HepG2 (cell line): ENCODE data around the gene SERPIND1. TPM values are rescaled to one million over a fixed set of nuclear protein-coding genes. Genes with fewer than 3 reads are reported as not detected.

Experiments
- ATAC-seq: fragments of 200-7000 bp; cut with Tn5 transposase; 3 replicates; pipeline ENCODE4 v1.9.1; 2020; ENCODE audit warnings: mild to moderate bottlenecking, moderate library complexity
- BruUV-seq: library from RNA; stranded (reverse); fragments of 400-500 nt; replicated peaks from 2 replicates; lab custom pipeline; 2021; lab: Mats Ljungman, UMichigan
- CTCF ChIA-PET: fragments of 300-600 bp; formaldehyde crosslinking; extraction: SDS; loops from one replicate; lab custom pipeline; 2021; ENCODE audit warnings: low total read pairs, inconsistent platforms, low intra/inter-chr PET ratio; lab: Yijun Ruan, JAX
- POLR2A ChIA-PET: fragments of 350-600 bp; sonication (Branson Sonifier 250); formaldehyde crosslinking; loops from one replicate; lab custom pipeline; 2020; ENCODE audit warnings: antibody characterized with exemption, inconsistent platforms; lab: Yijun Ruan, JAX
- DNase-seq: peaks from one replicate; pipeline ENCODE4 v3.0.0-alpha.2; 2015; ENCODE audit warnings: low spot score
- FAIRE-seq: peaks from 3 replicates; lab custom pipeline; 2011; peaks lifted over from hg19 to GRCh38; lab: Jason Lieb, UNC
- H2AFZ ChIP-seq: one replicate; pipeline ENCODE4 v1.6.1; 2011; ENCODE audit warnings: low read length, inconsistent platforms
- H3K27ac ChIP-seq: fragments of 300-600 bp; 3 replicates; pipeline ENCODE4 v1.8.0; 2011; ENCODE audit warnings: mixed run types, mild to moderate bottlenecking, mixed read lengths, low read length, inconsistent platforms; ENCODE audit not compliant: insufficient read depth; ENCODE audit errors: extremely low read length
- H3K27me3 ChIP-seq, 2 experiments: fragments of 200-600 bp in 1 of 2; 2 replicates in 1 of 2; 3 replicates in 1 of 2; pipeline versions ENCODE4 v1.6.0 to v1.8.0; 2011; ENCODE audit warnings: low read length in 2 of 2, mild to moderate bottlenecking in 2 of 2, moderate library complexity in 2 of 2, inconsistent platforms in 1 of 2; ENCODE audit not compliant: insufficient read depth in 2 of 2, control insufficient read depth in 1 of 2
- H3K36me3 ChIP-seq, 2 experiments: fragments of 200-600 bp in 1 of 2; replicated peaks in 1 of 2; 2 replicates in 1 of 2; 3 replicates in 1 of 2; pipeline versions ENCODE4 v1.5.1 to v1.8.0; 2011; ENCODE audit warnings: low read length in 2 of 2, inconsistent platforms in 1 of 2; ENCODE audit not compliant: insufficient read depth in 2 of 2, control insufficient read depth in 1 of 2
- H3K4me1 ChIP-seq: 2 replicates; pipeline ENCODE4 v1.5.1; 2012; ENCODE audit warnings: low read length, inconsistent platforms; ENCODE audit not compliant: insufficient read depth
- H3K4me2 ChIP-seq: 2 replicates; pipeline ENCODE4 v1.6.0; 2011; ENCODE audit warnings: low read depth, low read length, inconsistent platforms
- H3K4me3 ChIP-seq, 3 experiments: fragments of 200-600 bp in 1 of 3; sonication (generic), shearing (Covaris generic) in 1 of 3; replicated peaks in 1 of 3; 2 replicates each; pipeline ENCODE4 v1.5.1; 2011 to 2016; ENCODE audit warnings: low read length in 3 of 3, inconsistent platforms in 2 of 3, low read depth in 2 of 3, mild to moderate bottlenecking in 2 of 3, control low read depth in 1 of 3, mixed read lengths in 1 of 3; ENCODE audit not compliant: insufficient read depth in 1 of 3
- H3K79me2 ChIP-seq: one replicate; pipeline ENCODE4 v1.6.1; 2011; ENCODE audit warnings: low read length, inconsistent platforms; ENCODE audit not compliant: insufficient read depth
- H3K9ac ChIP-seq: 2 replicates; pipeline ENCODE4 v1.6.0; 2011; ENCODE audit warnings: mild to moderate bottlenecking, low read depth, low read length, inconsistent platforms; ENCODE audit not compliant: insufficient read depth
- H3K9me3 ChIP-seq: 2 replicates; pipeline ENCODE4 v1.5.1; 2012; ENCODE audit warnings: mild to moderate bottlenecking, low read length
- H4K20me1 ChIP-seq: 2 replicates; pipeline ENCODE4 v1.6.0; 2011; ENCODE audit warnings: inconsistent platforms, mild to moderate bottlenecking, low read length, moderate library complexity; ENCODE audit not compliant: insufficient read depth
- CBX2 ChIP-seq, 2 experiments: fragments of 200-600 bp in 1 of 2; sonication (generic); formaldehyde crosslinking in 1 of 2; IDR thresholded peaks; 2 replicates each; pipeline versions ENCODE4 v1.7.0 to v1.8.1; 2018 to 2022; ENCODE audit warnings: low read depth in 2 of 2, low read length in 1 of 2, mild to moderate bottlenecking in 1 of 2, missing genetic modification reagents in 1 of 2
- DR1 ChIP-seq: sonication (generic); formaldehyde crosslinking; IDR thresholded peaks from 2 replicates; pipeline ENCODE4 v1.8.0; 2021; ENCODE audit warnings: mild to moderate bottlenecking, missing genetic modification reagents, inconsistent platforms
- FOXO1 ChIP-seq: sonication (generic); formaldehyde crosslinking; IDR thresholded peaks from 2 replicates; pipeline ENCODE4 v1.4.0; 2020; ENCODE audit warnings: missing genetic modification reagents
- MBNL3 ChIP-seq: fragments of 250-450 bp; sonication (Bioruptor Pico); conservative IDR thresholded peaks from 2 replicates; pipeline ENCODE4 v1.8.0; 2022; ENCODE audit warnings: mild to moderate bottlenecking, inconsistent platforms
- MTA3 ChIP-seq: sonication (generic); formaldehyde crosslinking; IDR thresholded peaks from 2 replicates; pipeline ENCODE4 v1.4.0; 2020; ENCODE audit warnings: missing genetic modification reagents
- RCOR2 ChIP-seq: IDR thresholded peaks from 2 replicates; pipeline ENCODE4 v1.6.1; 2016; ENCODE audit warnings: missing biosample characterization, missing genetic modification reagents
- SKI ChIP-seq: fragments of 450-650 bp; IDR thresholded peaks from one replicate; pipeline ENCODE4 v1.6.1; 2018; ENCODE audit warnings: mild to moderate bottlenecking; ENCODE audit not compliant: partially characterized antibody
- SNAI1 ChIP-seq: sonication (generic); formaldehyde crosslinking; IDR thresholded peaks from 2 replicates; pipeline ENCODE4 v1.5.0; 2020; ENCODE audit warnings: mild to moderate bottlenecking, missing genetic modification reagents, borderline replicate concordance
- SOX6 ChIP-seq, 2 experiments: fragments of 450-650 bp in 1 of 2; sonication (generic) in 1 of 2; formaldehyde crosslinking in 1 of 2; IDR thresholded peaks; 2 replicates each; pipeline versions ENCODE4 v1.4.0 to v1.6.1; 2017 to 2020; ENCODE audit warnings: antibody characterized with exemption in 1 of 2, mild to moderate bottlenecking in 1 of 2, missing genetic modification reagents in 1 of 2
- ZFP41 ChIP-seq: sonication (generic); formaldehyde crosslinking; IDR thresholded peaks from 2 replicates; pipeline ENCODE4 v1.4.0; 2020; ENCODE audit warnings: mild to moderate bottlenecking, missing genetic modification reagents, borderline replicate concordance
- ZMYM4 ChIP-seq: sonication (generic); formaldehyde crosslinking; IDR thresholded peaks from 2 replicates; pipeline ENCODE4 v1.8.1; 2023; ENCODE audit warnings: mild to moderate bottlenecking, missing genetic modification reagents
- ZNF138 ChIP-seq: sonication (generic); formaldehyde crosslinking; IDR thresholded peaks from 2 replicates; pipeline ENCODE4 v1.5.0; 2020; ENCODE audit warnings: mild to moderate bottlenecking, low read depth, missing genetic modification reagents
- ZNF629 ChIP-seq: sonication (generic); formaldehyde crosslinking; conservative IDR thresholded peaks from 2 replicates; pipeline ENCODE4 v1.5.0; 2020; ENCODE audit warnings: missing genetic modification reagents
- ZNF773 ChIP-seq: sonication (generic); formaldehyde crosslinking; IDR thresholded peaks from 2 replicates; pipeline ENCODE4 v1.4.0; 2020; ENCODE audit warnings: missing genetic modification reagents, borderline replicate concordance
- WGBS: methylation state at CpG from one replicate; pipeline ENCODE4 v1.1.6; 2017; ENCODE audit warnings: low lambda C conversion rate; 5-methylcytosine and 5-hydroxymethylcytosine counted together
- in situ Hi-C: cut with HindIII; loops from 2 replicates; pipeline ENCODE4 v1.10.0; 2017; ENCODE audit warnings: low pct_unique_long_range_greater_than_20kb; ENCODE audit not compliant: extremely low pct_ligation_motif_present
- intact Hi-C: fragments of 100-400 bp; cut with micrococcal nuclease; formaldehyde crosslinking; loops from one replicate; pipeline ENCODE4 v1.10.0; 2022; ENCODE audit not compliant: unreplicated experiment
- polyA plus RNA-seq, 8 experiments: library from polyadenylated mRNA; depleted of rRNA in 3 of 8; stranded (reverse) in 7 of 8; unstranded in 1 of 8; fragments of >200 nt; fragmentation: Illumina TruSeq in 4 of 8; extraction: Trizol in 4 of 8; gene quantifications; 2 replicates each; pipeline versions ENCODE4 v1.2.1 to v1.2.3, GENCODE V29; 2011 to 2016; ENCODE audit warnings: low read depth in 4 of 8, missing spikeins in 1 of 8, mixed read lengths in 1 of 8; ENCODE audit not compliant: insufficient read depth in 1 of 8
- total RNA-seq, 5 experiments: library from RNA; depleted of rRNA; stranded (reverse); fragments of >200 nt; fragmentation: Illumina TruSeq; extraction: Trizol; gene quantifications; 2 replicates each; pipeline ENCODE4 v1.2.3, GENCODE V29; 2016; ENCODE audit warnings: low read depth in 1 of 5
- TF ChIP-seq, protein P1 (sequence below): sonication (generic); formaldehyde crosslinking; IDR thresholded peaks from 2 replicates; pipeline ENCODE4 v1.4.0; 2020; ENCODE audit warnings: mild to moderate bottlenecking, missing genetic modification reagents
- TF ChIP-seq, protein P2 (sequence below): sonication (generic); formaldehyde crosslinking; IDR thresholded peaks from 2 replicates; pipeline ENCODE4 v1.5.1; 2020; ENCODE audit warnings: mild to moderate bottlenecking, missing genetic modification reagents, borderline replicate concordance
- TF ChIP-seq, protein P3 (sequence below): sonication (generic); formaldehyde crosslinking; IDR thresholded peaks from 2 replicates; pipeline ENCODE4 v1.4.0; 2020; ENCODE audit warnings: missing genetic modification reagents; ENCODE audit errors: not compliant biosample characterization

SERPIND1 gene
- total and polyA plus RNA-seq, 2 of the 13 experiments (the other 11 are each of a cell fraction or from before 2014, with no cell fraction given) = 111 to 350 TPM

DNA sequence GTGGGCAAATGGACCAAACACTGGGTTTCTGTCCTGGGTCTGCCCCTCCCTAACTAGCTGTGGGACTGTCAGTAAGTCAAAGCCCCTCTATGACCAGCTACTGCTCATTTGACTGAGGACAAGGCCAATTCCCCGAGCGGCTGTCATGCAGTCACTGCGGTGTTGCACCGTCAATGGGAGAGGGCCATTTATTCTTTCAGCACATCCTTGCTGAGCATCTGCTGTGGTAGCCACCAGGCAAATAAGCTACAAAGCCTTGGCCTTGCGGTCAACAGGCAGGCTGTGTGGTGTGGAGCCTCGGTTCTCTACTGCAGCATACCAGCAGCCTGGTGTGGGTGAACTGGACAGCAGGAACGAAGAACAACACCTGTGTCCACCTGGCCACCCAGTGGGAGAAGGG is 25.8 kb upstream of the SERPIND1 start (continued):
- TF ChIP-seq ZNF773 (CRISPR knock-in tag) (no peak), ZFP41 (CRISPR knock-in tag) (no peak), MBNL3 (no peak), SNAI1 (CRISPR knock-in tag) (no peak), SOX6 (IDR thresholded peaks at IDR 0.05) (no peak), SOX6 (CRISPR knock-in tag; IDR thresholded peaks at IDR 0.05) (no peak), ZNF629 (CRISPR knock-in tag) (no peak)

DNA sequence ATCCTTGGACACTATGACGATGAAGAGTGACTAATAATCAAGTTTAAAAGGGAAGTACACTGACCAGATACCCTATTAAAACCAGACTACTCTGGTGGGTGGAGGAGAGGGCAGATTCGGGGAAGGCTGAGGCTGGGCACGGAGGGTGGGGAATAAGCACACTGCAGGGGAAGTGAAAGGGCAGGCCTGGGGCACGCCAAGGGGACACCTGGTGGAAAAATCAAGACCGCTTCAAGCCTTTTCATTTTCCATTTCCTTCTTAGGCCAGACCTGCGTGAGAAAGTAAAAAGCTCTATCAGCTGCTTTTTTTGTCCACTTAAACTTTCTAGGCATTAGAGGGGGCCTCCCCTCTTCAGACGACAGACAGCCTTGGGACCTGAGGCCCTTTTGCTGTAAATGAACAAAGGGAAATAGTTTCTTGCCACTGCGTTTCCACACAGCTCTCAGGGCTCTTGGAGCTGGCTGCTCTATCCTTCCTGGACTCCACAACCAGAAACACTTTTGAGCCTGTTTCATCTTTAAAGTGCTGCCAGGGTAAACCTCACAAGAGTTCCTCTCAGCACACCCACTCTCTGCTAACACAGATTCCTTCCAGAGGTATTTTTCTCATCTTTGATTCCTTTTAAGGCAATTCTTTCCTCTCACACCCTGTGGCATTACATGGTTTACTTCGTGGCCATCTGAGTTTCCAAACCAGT is 25.0 kb upstream of the SERPIND1 start:
- no peak overlapping the region for H3K9ac ChIP-seq
- H3K4me3 ChIP-seq = no peak overlapping the region
- no peak overlapping the region for H3K4me2 ChIP-seq
- H4K20me1 ChIP-seq = no peaks in the 10 kb centered on the region
- H3K27me3 ChIP-seq = no peaks in the 10 kb centered on the region
- no peaks in the 10 kb centered on the region for H3K4me1 ChIP-seq
- ChIA-PET POLR2A (no interaction called here), CTCF (no interaction called here)
- no peak overlapping the region for H2AFZ ChIP-seq
- ATAC-seq (no peak), DNase-seq (no peak), FAIRE-seq (no peak)
- BruUV-seq = no TSS peak
- intact Hi-C loops = no loop called here
- no peak overlapping the region for H3K27ac ChIP-seq
- no peaks in the 10 kb centered on the region for H3K9me3 ChIP-seq
- in situ Hi-C loops = no loop called here
- peaks cover 5 to 48% of the 10 kb centered on the region in 2 experiments; a peak in 3 of 5 replicates for H3K36me3 ChIP-seq
- 93% methylated on average over 9 of the region's 9 CpGs for WGBS
- no peaks in the 10 kb centered on the region for H3K79me2 ChIP-seq
- TF ChIP-seq, protein P1, sequence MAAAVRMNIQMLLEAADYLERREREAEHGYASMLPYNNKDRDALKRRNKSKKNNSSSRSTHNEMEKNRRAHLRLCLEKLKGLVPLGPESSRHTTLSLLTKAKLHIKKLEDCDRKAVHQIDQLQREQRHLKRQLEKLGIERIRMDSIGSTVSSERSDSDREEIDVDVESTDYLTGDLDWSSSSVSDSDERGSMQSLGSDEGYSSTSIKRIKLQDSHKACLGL = no peak
- no peak for TF ChIP-seq ZMYM4 (CRISPR knock-in tag)
- TF ChIP-seq, protein P2, sequence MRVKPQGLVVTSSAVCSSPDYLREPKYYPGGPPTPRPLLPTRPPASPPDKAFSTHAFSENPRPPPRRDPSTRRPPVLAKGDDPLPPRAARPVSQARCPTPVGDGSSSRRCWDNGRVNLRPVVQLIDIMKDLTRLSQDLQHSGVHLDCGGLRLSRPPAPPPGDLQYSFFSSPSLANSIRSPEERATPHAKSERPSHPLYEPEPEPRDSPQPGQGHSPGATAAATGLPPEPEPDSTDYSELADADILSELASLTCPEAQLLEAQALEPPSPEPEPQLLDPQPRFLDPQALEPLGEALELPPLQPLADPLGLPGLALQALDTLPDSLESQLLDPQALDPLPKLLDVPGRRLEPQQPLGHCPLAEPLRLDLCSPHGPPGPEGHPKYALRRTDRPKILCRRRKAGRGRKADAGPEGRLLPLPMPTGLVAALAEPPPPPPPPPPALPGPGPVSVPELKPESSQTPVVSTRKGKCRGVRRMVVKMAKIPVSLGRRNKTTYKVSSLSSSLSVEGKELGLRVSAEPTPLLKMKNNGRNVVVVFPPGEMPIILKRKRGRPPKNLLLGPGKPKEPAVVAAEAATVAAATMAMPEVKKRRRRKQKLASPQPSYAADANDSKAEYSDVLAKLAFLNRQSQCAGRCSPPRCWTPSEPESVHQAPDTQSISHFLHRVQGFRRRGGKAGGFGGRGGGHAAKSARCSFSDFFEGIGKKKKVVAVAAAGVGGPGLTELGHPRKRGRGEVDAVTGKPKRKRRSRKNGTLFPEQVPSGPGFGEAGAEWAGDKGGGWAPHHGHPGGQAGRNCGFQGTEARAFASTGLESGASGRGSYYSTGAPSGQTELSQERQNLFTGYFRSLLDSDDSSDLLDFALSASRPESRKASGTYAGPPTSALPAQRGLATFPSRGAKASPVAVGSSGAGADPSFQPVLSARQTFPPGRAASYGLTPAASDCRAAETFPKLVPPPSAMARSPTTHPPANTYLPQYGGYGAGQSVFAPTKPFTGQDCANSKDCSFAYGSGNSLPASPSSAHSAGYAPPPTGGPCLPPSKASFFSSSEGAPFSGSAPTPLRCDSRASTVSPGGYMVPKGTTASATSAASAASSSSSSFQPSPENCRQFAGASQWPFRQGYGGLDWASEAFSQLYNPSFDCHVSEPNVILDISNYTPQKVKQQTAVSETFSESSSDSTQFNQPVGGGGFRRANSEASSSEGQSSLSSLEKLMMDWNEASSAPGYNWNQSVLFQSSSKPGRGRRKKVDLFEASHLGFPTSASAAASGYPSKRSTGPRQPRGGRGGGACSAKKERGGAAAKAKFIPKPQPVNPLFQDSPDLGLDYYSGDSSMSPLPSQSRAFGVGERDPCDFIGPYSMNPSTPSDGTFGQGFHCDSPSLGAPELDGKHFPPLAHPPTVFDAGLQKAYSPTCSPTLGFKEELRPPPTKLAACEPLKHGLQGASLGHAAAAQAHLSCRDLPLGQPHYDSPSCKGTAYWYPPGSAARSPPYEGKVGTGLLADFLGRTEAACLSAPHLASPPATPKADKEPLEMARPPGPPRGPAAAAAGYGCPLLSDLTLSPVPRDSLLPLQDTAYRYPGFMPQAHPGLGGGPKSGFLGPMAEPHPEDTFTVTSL = no peak
- no peak for TF ChIP-seq ZNF138 (CRISPR knock-in tag)
- TF ChIP-seq, protein P3, sequence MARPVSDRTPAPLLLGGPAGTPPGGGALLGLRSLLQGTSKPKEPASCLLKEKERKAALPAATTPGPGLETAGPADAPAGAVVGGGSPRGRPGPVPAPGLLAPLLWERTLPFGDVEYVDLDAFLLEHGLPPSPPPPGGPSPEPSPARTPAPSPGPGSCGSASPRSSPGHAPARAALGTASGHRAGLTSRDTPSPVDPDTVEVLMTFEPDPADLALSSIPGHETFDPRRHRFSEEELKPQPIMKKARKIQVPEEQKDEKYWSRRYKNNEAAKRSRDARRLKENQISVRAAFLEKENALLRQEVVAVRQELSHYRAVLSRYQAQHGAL (CRISPR knock-in tag) = no peak
- TF ChIP-seq RCOR2 (CRISPR knock-in tag) = no peak
- no peak for TF ChIP-seq DR1 (CRISPR knock-in tag)
- TF ChIP-seq MTA3 = no peak
- TF ChIP-seq FOXO1 (CRISPR knock-in tag) = no peak
- no peak for TF ChIP-seq CBX2 (IDR thresholded peaks at IDR 0.05; ENCODE audit: low read depth, low read length)
- TF ChIP-seq CBX2 (CRISPR knock-in tag; IDR thresholded peaks at IDR 0.05; ENCODE audit: low read depth) = no peak
- no peak for TF ChIP-seq SKI
